ENCODE data around the gene GPR3. TPM values are rescaled to one million over a fixed set of nuclear protein-coding genes. Genes with fewer than 3 reads are reported as not detected.

The GPR3 gene
- total RNA-seq, 4 donors from 2014 or later, result 0.67 TPM; not detected in 3

DNA sequence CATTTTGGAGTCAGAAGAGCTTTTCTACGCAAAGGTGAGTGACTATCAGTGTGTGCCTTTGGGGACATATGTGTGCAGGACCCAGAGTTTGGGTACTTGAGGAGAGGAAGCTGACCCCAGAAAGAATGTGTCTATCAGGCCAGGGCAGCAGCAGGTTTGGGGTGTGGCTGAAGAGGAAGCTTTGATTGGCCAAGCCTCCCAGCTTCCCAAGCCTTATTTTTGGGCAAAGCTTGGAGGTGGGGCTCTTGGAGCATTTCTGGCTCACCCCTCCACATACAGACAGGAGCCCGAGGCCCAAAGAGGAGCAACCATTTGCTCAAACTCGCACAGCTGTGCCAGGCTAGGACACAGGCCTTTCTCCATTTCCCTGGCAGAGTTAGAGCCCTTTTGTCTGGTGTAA, 4.7 kb downstream of the GPR3 start:
- TF ChIP-seq POLR2AphosphoS5 (IDR thresholded peaks at IDR 0.05), result no peak
- no peak for TF ChIP-seq POLR2A (IDR thresholded peaks at IDR 0.05)
- TF ChIP-seq, protein P1, sequence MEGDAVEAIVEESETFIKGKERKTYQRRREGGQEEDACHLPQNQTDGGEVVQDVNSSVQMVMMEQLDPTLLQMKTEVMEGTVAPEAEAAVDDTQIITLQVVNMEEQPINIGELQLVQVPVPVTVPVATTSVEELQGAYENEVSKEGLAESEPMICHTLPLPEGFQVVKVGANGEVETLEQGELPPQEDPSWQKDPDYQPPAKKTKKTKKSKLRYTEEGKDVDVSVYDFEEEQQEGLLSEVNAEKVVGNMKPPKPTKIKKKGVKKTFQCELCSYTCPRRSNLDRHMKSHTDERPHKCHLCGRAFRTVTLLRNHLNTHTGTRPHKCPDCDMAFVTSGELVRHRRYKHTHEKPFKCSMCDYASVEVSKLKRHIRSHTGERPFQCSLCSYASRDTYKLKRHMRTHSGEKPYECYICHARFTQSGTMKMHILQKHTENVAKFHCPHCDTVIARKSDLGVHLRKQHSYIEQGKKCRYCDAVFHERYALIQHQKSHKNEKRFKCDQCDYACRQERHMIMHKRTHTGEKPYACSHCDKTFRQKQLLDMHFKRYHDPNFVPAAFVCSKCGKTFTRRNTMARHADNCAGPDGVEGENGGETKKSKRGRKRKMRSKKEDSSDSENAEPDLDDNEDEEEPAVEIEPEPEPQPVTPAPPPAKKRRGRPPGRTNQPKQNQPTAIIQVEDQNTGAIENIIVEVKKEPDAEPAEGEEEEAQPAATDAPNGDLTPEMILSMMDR (IDR thresholded peaks at IDR 0.05), result no peak
- TF ChIP-seq EP300 (IDR thresholded peaks at IDR 0.05), result no peak
- no peaks in the 10 kb centered on the region for H3K27me3 ChIP-seq
- ATAC-seq, result no peak
- no peak overlapping the region for H3K27ac ChIP-seq
- no peak overlapping the region for H3K4me3 ChIP-seq
- H3K9me3 ChIP-seq, result no peaks in the 10 kb centered on the region
- H3K4me1 ChIP-seq, result peaks cover 0 to 72% (median 9%) of the 10 kb centered on the region in 3 donors
- 42% methylated on average over 2 of the region's 3 CpGs; no CpG with 5 or more reads in 1 of the 2 donors for WGBS, 2 donors (ENCODE audit: low coverage in 1 of 2)
- H3K36me3 ChIP-seq, result no peaks in the 10 kb centered on the region

DNA sequence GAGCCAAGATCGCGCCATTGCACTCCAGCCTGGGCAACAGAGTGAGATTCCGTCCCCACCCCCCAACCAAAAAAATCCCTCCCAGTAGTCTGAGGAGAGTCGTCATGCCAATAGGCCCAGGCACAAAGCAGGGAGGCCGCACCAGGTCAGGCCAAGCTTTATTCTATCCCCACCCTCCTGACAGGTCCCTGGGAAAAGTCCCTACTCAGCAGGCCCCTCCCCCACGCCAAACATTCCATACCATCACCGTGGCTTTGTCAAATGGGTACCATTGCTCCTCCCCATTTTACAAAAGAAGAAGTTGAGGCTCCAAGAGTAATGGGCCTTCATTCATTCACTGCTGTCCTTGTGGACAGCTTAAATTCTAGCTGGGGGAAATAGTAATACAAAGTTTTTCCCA, 5.3 kb downstream of the GPR3 start:
- WGBS, 2 donors (ENCODE audit: low coverage in 1 of 2), result 50 to 90% methylated on average over 2 of the region's 7 CpGs
- TF ChIP-seq POLR2AphosphoS5 (IDR thresholded peaks at IDR 0.05) (no peak), POLR2A (IDR thresholded peaks at IDR 0.05) (no peak), EP300 (IDR thresholded peaks at IDR 0.05) (no peak)
- TF ChIP-seq, protein P1 (IDR thresholded peaks at IDR 0.05), result no peak
- Histone ChIP-seq H3K4me3 (no peak overlapping the region), H3K27me3 (no peaks in the 10 kb centered on the region), H3K27ac (no peak overlapping the region), H3K9me3 (no peaks in the 10 kb centered on the region), H3K4me1 (peaks cover 3 to 72% (median 13%) of the 10 kb centered on the region in 3 donors), H3K36me3 (no peaks in the 10 kb centered on the region)
- ATAC-seq, result no peak

DNA sequence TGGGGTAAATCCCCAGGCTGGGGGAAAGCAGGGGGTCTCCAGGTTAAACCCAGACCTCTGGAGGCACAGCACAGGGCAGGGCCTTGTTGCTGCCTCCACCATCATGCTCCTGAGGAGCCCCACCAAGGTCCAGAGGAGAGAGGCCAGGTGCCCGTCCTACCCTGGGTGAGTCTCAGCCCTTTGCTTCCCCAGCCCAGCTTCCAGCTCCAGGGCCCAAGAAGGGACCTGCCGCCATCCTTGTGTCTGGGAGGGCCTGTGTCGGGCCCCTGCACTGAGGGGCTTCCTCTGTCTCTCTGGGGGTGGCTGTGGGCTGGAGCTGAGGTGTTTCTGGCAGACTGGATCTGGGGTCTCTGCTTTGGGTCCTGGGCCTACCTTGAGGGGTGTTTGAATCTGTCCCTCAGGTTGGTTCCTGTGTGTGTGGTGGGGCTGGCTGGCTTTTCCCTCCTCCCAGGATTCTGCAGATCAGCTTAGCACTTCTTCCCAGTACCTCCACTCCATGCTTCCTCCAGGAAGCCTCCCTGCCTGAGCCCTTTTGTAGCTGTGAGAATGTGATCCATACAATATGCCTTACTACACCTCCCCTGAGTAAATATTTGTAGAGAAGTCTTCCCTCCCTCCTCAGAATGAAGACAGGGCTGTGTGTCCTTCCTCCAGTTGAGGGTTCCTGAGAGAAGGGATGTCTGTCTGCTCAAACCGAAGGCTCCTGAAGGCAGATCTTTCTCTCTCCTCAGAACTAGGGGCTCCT, 6.2 kb downstream of the GPR3 start:
- ATAC-seq, result no peak
- H3K27ac ChIP-seq, result no peak overlapping the region
- no peak for TF ChIP-seq EP300 (IDR thresholded peaks at IDR 0.05)
- no peaks in the 10 kb centered on the region for H3K9me3 ChIP-seq
- WGBS, 2 donors (ENCODE audit: low coverage in 1 of 2), result 100% methylated on average over 1 of the region's 4 CpGs; no CpG with 5 or more reads in 1 of the 2 donors
- peaks cover 3 to 77% (median 20%) of the 10 kb centered on the region in 3 donors for H3K4me1 ChIP-seq
- no peaks in the 10 kb centered on the region for H3K36me3 ChIP-seq
- H3K27me3 ChIP-seq, result no peaks in the 10 kb centered on the region
- H3K4me3 ChIP-seq, result no peak overlapping the region

DNA sequence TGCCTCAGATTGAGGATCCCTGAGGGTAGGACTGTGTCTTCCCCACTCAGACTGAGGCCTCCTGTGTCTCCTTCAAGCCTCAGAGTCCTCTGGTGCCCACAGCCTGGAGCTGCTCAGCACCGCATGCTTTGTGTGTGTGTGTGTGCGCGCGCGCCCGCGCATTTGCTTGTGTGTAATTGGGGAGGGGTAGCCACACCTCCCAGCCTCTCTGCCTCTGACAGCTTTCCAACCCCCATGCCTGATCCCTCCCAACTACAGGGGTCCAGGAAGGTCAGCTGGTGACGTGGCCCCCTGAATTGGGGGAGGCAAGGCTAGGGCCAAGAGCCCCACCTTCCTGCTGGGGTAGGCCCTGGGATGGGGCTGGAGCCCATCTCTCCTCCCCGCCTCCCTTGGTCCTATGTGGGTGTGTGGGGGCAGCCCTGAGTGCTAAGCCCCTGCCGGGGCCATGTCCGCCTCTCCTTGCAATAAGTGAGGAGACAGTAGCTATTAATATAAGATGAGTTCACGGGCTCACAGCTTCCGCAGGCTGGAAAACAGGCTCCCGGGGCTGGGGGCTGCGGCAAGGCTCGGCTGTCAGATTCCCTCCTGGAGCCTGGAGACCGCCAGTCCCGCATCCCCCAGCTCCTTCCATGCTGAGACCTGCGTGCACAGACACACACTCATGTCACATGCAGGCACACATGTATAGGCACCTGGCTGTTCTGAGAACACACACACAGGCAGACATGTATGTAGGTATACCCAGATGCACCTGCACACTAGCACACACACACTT, 7.0 kb downstream of the GPR3 start:
- Histone ChIP-seq H3K4me1 (peaks cover 3 to 86% (median 27%) of the 10 kb centered on the region in 3 donors), H3K9me3 (no peaks in the 10 kb centered on the region), H3K27me3 (no peaks in the 10 kb centered on the region), H3K36me3 (no peaks in the 10 kb centered on the region), H3K4me3 (no peak overlapping the region), H3K27ac (no peak overlapping the region)
- TF ChIP-seq EP300 (IDR thresholded peaks at IDR 0.05) (no peak), POLR2AphosphoS5 (IDR thresholded peaks at IDR 0.05) (no peak), POLR2A (IDR thresholded peaks at IDR 0.05) (no peak)
- TF ChIP-seq, protein P1 (IDR thresholded peaks at IDR 0.05), result no peak
- ATAC-seq, result no peak
- WGBS, 2 donors (ENCODE audit: low coverage in 1 of 2), result no CpG with 5 or more reads among the region's 19 CpGs

DNA sequence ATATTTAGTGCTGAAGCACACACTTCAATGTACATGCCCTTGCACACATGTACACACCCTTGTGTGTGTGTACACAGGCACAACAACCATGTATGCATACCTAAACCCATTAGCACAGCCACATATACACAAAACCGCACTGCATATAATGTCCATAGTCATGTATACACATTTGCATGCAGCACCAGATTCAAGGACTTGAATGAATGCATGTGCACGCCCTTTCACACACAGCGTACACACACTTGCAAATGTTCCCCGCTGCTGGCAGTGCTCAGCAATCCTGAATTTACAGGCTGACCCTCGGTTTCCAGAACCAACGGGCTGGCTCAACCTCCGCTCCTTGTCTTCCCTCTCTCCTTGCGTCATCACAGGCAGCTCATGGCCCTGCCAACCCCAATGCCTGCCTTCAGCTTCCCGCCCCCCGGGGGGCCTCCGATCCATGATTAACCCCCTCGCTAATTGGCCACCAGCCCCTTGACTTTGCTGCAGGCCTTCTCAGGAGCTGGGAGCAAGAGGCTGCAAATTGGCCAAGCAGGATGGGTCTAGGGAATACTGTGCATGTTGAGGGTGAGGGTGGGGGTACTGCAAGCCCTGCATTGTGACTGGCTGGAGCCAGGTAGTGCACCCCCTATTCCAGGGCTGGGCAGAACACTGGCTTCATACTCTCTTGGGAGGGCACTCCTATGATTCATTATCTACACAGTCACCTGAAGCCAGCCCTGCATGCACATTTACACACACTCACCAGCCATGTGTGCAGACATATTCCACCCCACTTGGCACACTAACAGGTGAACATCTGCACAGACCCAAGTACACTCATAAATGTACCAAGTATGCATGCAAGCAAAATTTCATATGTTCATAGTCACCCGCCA, 7.9 kb downstream of the GPR3 start:
- Histone ChIP-seq H3K9me3 (no peaks in the 10 kb centered on the region), H3K27ac (no peak overlapping the region), H3K27me3 (no peaks in the 10 kb centered on the region), H3K4me3 (no peak overlapping the region), H3K36me3 (no peaks in the 10 kb centered on the region), H3K4me1 (peaks cover 3 to 89% (median 35%) of the 10 kb centered on the region in 3 donors)
- ATAC-seq, result no peak
- TF ChIP-seq EP300 (IDR thresholded peaks at IDR 0.05) (no peak), POLR2A (IDR thresholded peaks at IDR 0.05) (no peak), POLR2AphosphoS5 (IDR thresholded peaks at IDR 0.05) (no peak)
- TF ChIP-seq, protein P1 (IDR thresholded peaks at IDR 0.05), result no peak
- 40 to 46% methylated on average over 5 to 9 of the region's 13 CpGs for WGBS, 2 donors (ENCODE audit: low coverage in 1 of 2)

Data from gastroesophageal sphincter (tissue), 4 donors.